Ovary (tissue), 9 donors: ENCODE measurements around the gene USF2. TPM values are rescaled to one million over a fixed set of nuclear protein-coding genes. Genes with fewer than 3 reads are reported as not detected.
A peak's percentile ranks its signal among the peaks of the same experiment; 100 is the strongest.

Source experiments
- DNase-seq, 5 donors: peaks; one replicate each; pipeline ENCODE4 v3.0.0-alpha.2; 2019 to 2020
- H3K27ac ChIP-seq, 2 donors: fragments of 200-600 bp; one replicate each; pipeline versions ENCODE4 v1.5.1 to v1.8.0; 2019 to 2022
- H3K27me3 ChIP-seq: fragments of 200-600 bp; one replicate; pipeline ENCODE4 v1.8.0; 2022
- H3K36me3 ChIP-seq: fragments of 200-600 bp; sonication (generic); one replicate; pipeline ENCODE4 v1.5.1; 2019
- H3K4me1 ChIP-seq: one replicate; pipeline ENCODE4 v1.8.1; 2013; ENCODE audit warnings: mild to moderate bottlenecking, moderate library complexity; ENCODE audit not compliant: insufficient read depth
- H3K4me3 ChIP-seq: fragments of 200-600 bp; sonication (generic); one replicate; pipeline ENCODE4 v1.5.1; 2017
- H3K9me3 ChIP-seq, 2 donors: fragments of 200-600 bp in 1 of 2; sonication (generic) in 1 of 2; one replicate each; pipeline versions ENCODE4 v1.5.1 to v1.8.1; 2013 to 2019; ENCODE audit warnings: mild to moderate bottlenecking in 1 of 2, moderate library complexity in 1 of 2
- EP300 ChIP-seq: sonication (generic); formaldehyde crosslinking; IDR thresholded peaks from one replicate; pipeline ENCODE4 v1.6.1; 2017; ENCODE audit warnings: antibody characterized with exemption
- POLR2A ChIP-seq: fragments of 450-650 bp; IDR thresholded peaks from one replicate; pipeline ENCODE4 v1.6.1; 2017; ENCODE audit warnings: antibody characterized with exemption, mild to moderate bottlenecking, moderate library complexity
- WGBS, 3 donors: extraction: QIAGEN DNeasy Blood & Tissue Kit in 1 of 3; methylation state at CpG; one replicate each; pipeline versions ENCODE4 v1.1.5 to v1.1.7; 2013 to 2017; 5-methylcytosine and 5-hydroxymethylcytosine counted together
- intact Hi-C, 4 donors: fragments of 100-400 bp; cut with DNase I; formaldehyde crosslinking; loops; one replicate each; pipeline versions ENCODE4 v1.11.0 to v1.15.1; 2022 to 2023
- polyA plus RNA-seq, 2 donors: library from polyadenylated mRNA; stranded (reverse); fragments of 200-250 nt in 1 of 2; fragments of 350-450 nt in 1 of 2; fragmentation: Illumina TruSeq in 1 of 2; extraction: RNeasy Lipid Tissue Mini Kit (QIAGEN cat#74804) in 1 of 2; gene quantifications; one replicate each; pipeline ENCODE4 v1.2.3, GENCODE V29; 2013 to 2014
- total RNA-seq, 7 donors: library from RNA; depleted of rRNA in 2 of 7; stranded (reverse); fragments of >200 nt in 2 of 7; fragmentation: NEBNext Ultra II Directional in 3 of 7; extraction: Animal tissue kit (Norgen Biotek cat#: 25700) in 3 of 7; gene quantifications; one replicate each; pipeline versions ENCODE4 v1.1.0 to v1.2.4, GENCODE V29; 2016 to 2023
- TF ChIP-seq, protein P1 (sequence below), 3 donors: fragments of 450-650 bp in 2 of 3; fragments of 200-600 bp in 1 of 3; IDR thresholded peaks; one replicate each; pipeline versions ENCODE4 v1.5.1 to v1.8.0; 2016 to 2022; ENCODE audit warnings: antibody characterized with exemption in 3 of 3, mild to moderate bottlenecking in 1 of 3
- donor health status: DM: no; HTN: no; CAD: no; lungs with moderate emphysema.
- donor health status: DM: no; HTN: no; CAD: no.
- donor health status: Bipolar disorder and iron deficiency.
- donor health status: DM: yes; HTN: yes; CAD: no.
- donor health status: DM: no; HTN: no; CAD: no.
- donor health status: DM: yes; HTN: yes; CAD: no.

USF2 gene
- total and polyA plus RNA-seq, 9 donors: 105 to 218 (median 159) TPM

DNA sequence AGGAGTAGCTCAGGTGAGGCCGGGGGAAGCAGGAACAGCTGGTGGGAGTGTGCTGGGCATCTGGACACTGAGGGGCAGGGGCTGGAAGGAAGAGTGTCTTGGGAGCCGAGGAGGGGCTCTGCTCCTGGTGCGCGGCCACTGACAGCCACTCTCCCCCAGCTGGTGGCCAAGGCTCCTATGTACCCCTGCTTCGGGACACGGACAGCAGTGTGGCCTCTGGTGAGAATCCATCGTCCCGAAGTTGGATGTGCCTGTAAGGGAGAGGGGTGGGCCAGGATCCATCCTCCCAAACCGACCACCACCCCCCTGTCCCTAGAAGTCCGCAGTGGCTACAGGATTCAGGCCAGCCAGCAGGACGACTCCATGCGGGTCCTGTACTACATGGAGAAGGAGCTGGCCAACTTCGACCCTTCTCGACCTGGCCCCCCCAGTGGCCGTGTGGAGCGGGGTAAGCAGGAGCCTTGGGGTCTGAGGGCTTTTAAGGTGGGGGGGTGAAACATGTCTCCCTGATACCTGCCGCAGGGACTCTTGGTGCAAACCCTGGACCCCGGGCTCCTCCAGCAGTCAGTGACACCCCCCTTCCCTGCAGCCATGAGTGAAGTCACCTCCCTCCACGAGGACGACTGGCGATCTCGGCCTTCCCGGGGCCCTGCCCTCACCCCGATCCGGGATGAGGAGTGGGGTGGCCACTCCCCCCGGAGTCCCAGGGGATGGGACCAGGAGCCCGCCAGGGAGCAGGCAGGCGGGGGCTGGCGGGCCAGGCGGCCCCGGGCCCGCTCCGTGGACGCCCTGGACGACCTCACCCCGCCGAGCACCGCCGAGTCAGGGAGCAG, 2.0 kb upstream of the USF2 start:
- no peaks in the 10 kb centered on the region for H3K27me3 ChIP-seq
- no peak for TF ChIP-seq EP300
- TF ChIP-seq, protein P1, sequence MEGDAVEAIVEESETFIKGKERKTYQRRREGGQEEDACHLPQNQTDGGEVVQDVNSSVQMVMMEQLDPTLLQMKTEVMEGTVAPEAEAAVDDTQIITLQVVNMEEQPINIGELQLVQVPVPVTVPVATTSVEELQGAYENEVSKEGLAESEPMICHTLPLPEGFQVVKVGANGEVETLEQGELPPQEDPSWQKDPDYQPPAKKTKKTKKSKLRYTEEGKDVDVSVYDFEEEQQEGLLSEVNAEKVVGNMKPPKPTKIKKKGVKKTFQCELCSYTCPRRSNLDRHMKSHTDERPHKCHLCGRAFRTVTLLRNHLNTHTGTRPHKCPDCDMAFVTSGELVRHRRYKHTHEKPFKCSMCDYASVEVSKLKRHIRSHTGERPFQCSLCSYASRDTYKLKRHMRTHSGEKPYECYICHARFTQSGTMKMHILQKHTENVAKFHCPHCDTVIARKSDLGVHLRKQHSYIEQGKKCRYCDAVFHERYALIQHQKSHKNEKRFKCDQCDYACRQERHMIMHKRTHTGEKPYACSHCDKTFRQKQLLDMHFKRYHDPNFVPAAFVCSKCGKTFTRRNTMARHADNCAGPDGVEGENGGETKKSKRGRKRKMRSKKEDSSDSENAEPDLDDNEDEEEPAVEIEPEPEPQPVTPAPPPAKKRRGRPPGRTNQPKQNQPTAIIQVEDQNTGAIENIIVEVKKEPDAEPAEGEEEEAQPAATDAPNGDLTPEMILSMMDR (IDR thresholded peaks at IDR 0.05): no peak
- TF ChIP-seq POLR2A: no peak
- peaks cover 16% of the 10 kb centered on the region for H3K4me1 ChIP-seq
- H3K36me3 ChIP-seq: no peaks in the 10 kb centered on the region
- DNase-seq: peak; percentile 53 to 75 (median 72)
- 20 to 56% (median 22%) methylated on average over 20 to 39 of the region's 39 CpGs for WGBS, 3 donors
- peak overlapping the region; percentile 73 for H3K4me3 ChIP-seq
- H3K9me3 ChIP-seq: no peaks in the 10 kb centered on the region
- peak overlapping the region; percentile 94 to 97 for H3K27ac ChIP-seq
- intact Hi-C loops: loop anchor here in 3 of 4 donors (5.0 to 10.0 kb wide), 3 partner anchors 124 to 348 kb away; partner anchors contain the start of genes FXYD7 (in 2 of the 3) and HAUS5 (in 1 of the 3)

DNA sequence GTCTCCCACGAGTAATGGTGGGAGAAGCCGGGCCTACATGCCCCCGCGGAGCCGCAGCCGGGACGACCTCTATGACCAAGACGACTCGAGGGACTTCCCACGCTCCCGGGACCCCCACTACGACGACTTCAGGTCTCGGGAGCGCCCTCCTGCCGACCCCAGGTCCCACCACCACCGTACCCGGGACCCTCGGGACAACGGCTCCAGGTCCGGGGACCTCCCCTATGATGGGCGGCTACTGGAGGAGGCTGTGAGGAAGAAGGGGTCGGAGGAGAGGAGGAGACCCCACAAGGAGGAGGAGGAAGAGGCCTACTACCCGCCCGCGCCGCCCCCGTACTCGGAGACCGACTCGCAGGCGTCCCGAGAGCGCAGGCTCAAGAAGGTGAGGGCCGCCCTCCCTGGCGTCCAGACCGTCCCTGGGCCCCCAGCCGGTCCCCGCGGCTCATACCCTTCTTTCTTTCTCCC, 1.4 kb upstream of the USF2 start:
- intact Hi-C loops: loop anchor here in 3 of 4 donors (5.0 to 10.0 kb wide), 3 partner anchors 125 to 347 kb away; partner anchors contain the start of genes FXYD7 (in 2 of the 3) and HAUS5 (in 1 of the 3)
- Histone ChIP-seq H3K27ac (peak overlapping the region; percentile 94 to 97), H3K36me3 (no peaks in the 10 kb centered on the region), H3K4me1 (peaks cover 12% of the 10 kb centered on the region), H3K27me3 (no peaks in the 10 kb centered on the region), H3K4me3 (peak overlapping the region; percentile 73), H3K9me3 (no peaks in the 10 kb centered on the region)
- DNase-seq: peak; percentile 68 to 82 (median 75)
- 0 to 1% (median 0%) methylated on average over 35 to 40 of the region's 40 CpGs for WGBS, 3 donors
- TF ChIP-seq POLR2A: no peak
- TF ChIP-seq EP300: no peak
- TF ChIP-seq, protein P1 (IDR thresholded peaks at IDR 0.05): no peak

DNA sequence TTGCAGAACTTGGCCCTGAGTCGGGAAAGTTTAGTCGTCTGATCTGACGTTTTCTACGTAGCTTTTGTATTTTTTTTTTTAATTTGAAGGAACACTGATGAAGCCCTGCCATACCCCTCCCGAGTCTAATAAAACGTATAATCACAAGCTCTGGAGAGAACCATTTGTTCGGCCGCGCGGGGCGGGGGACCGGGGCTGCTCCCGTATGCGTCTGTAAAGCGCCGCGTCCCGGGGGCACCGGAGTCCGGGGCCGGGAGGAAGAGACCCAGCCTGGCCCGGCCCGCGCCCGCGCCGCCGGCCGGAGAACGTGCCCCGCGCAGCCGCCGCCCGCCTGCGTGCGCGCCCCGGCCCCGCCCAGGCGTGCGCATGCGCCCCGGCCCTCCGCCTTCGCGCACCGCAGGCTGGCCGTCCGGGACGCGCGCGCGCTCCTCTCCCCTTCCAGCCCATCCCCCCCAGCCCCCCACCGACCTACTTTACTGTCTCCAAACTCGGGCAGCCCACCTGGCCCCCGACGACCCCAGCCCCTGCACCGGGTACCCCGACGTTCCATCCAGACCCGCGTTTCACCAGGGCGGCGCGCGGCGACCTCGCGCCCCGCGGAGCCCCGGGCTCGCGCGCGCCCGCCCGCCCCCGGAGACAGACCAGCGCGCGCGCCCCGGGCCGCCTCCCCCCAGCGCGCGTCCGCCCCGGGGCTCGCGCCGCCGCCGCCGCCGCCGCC, 785 bp upstream of the USF2 start:
- Histone ChIP-seq H3K27ac (peak overlapping the region; percentile 94 to 97), H3K27me3 (no peaks in the 10 kb centered on the region), H3K4me3 (peak overlapping the region; percentile 73), H3K4me1 (peaks cover 10% of the 10 kb centered on the region), H3K9me3 (no peaks in the 10 kb centered on the region), H3K36me3 (no peaks in the 10 kb centered on the region)
- TF ChIP-seq EP300 (no peak), POLR2A (peak; percentile 84)
- TF ChIP-seq, protein P1 (IDR thresholded peaks at IDR 0.05): no peak
- WGBS, 3 donors: 0 to 1% (median 0%) methylated on average over 65 to 100 of the region's 100 CpGs
- intact Hi-C loops: loop anchor here in 3 of 4 donors (5.0 to 10.0 kb wide), 3 partner anchors 126 to 347 kb away; partner anchors contain the start of genes FXYD7 (in 2 of the 3) and HAUS5 (in 1 of the 3)
- DNase-seq: peak; percentile 75 to 87 (median 83)

DNA sequence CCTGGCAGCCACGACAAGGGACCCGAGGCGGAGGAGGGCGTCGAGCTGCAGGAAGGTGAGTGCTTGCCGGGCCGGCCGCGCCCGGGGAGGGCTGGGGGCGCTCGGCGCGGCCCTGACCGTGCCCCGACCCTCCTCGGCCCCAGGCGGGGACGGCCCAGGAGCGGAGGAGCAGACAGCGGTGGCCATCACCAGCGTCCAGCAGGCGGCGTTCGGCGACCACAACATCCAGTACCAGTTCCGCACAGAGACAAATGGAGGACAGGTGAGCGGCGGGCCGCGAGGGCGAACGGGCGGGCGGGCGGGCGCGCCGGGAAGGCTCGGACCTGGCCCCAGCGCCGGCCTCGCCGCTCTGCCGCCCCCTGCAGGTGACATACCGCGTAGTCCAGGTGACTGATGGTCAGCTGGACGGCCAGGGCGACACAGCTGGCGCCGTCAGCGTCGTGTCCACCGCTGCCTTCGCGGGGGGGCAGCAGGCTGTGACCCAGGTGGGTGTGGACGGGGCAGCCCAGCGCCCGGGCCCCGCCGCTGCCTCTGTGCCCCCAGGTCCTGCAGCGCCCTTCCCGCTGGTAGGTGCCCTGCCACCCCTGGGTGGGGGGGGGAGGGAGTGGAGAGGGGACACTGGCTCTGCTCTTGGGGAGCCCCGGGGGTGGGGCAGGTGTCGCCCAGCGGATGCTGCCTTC, 816 bp downstream of the USF2 start:
- Histone ChIP-seq H3K36me3 (no peaks in the 10 kb centered on the region), H3K4me3 (peak overlapping the region; percentile 73), H3K27ac (peak overlapping the region; percentile 42 to 84), H3K4me1 (peaks cover 11% of the 10 kb centered on the region), H3K27me3 (no peaks in the 10 kb centered on the region), H3K9me3 (no peaks in the 10 kb centered on the region)
- no peak for TF ChIP-seq EP300
- TF ChIP-seq, protein P1 (IDR thresholded peaks at IDR 0.05): peak; percentile 44 to 83 (median 79)
- WGBS, 3 donors: 3 to 6% (median 4%) methylated on average over 24 to 66 of the region's 66 CpGs
- intact Hi-C loops: loop anchor here (2.0 to 10.0 kb wide), 10 partner anchors 38 to 345 kb away; partner anchors contain the start of genes FFAR1 (in 2 of the 4), FXYD7 (in 2 of the 4), HAUS5 (in 1 of the 4) and KRTDAP (in 1 of the 4)
- peak; percentile 90 to 95 (median 92) for DNase-seq
